Activated effector memory CD4-positive, alpha-beta T cell treated with anti-CD3 and anti-CD28 coated beads, Interleukin-2, amount 50 U/mL, for 16 hours (primary cell): ENCODE data around the gene DPH1.
A peak's percentile ranks its signal among the peaks of the same experiment; 100 is the strongest.

Experiments
- DNase-seq: peaks from one replicate; pipeline ENCODE4 v3.0.0-alpha.2; 2020

The DPH1 gene

DNA sequence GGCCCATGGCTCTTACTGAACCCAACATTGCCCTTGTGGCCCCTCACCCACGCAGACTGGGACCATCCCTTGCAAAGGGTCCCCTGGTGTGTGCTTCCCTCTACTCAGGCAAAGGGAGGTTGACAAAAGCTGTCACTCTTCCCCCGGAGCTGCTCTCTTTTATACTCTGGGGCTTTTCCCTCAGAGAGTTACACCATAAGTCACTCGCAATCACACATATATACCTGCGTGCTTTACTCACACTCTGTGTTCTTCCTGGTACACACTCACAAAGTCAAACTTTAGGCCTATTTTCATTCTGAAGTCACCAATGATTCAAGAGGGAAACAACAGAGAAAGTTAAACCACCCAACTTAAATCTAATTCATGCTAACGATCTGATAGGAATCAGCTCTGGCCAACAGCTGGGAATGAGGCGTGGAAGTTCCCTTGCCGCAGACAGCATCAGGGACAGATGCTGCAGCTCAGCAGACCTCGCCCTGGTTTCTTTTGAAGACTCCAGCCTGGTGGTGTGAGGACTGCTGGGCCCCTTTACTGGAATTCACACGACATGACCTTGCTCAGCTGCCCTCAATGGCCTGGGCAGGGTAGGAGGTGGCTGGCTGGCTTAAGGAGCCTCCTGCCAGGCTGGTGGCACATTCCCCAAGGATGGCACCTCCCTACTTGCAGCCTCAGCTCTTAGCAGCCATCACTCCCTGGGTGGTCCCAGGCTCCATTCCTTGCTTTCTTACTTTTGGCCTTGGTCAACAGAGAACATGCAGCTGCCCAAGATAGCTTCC is 52.2 kb downstream of the DPH1 start:
- no peak for DNase-seq

DNA sequence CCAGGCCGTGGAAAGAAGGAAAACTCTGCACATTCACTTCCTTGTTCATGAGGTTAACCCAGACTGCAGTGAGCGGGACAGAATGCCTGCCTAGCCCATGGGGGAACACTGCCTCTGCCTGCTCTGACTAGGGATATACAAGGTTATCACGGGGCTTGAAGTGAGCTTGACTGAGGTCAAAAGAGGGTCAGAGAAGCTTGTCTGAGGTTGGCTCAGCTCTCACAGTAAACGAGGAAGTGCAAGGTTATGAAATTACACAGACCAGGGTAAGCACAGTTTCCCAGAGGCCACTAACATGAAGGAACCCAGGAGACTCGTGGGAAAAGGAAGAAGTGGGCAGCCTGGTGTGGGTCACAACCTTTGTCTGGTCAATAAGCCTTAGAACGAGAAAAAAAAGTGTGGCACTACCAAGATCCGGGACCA is 53.7 kb downstream of the DPH1 start:
- no peak for DNase-seq

DNA sequence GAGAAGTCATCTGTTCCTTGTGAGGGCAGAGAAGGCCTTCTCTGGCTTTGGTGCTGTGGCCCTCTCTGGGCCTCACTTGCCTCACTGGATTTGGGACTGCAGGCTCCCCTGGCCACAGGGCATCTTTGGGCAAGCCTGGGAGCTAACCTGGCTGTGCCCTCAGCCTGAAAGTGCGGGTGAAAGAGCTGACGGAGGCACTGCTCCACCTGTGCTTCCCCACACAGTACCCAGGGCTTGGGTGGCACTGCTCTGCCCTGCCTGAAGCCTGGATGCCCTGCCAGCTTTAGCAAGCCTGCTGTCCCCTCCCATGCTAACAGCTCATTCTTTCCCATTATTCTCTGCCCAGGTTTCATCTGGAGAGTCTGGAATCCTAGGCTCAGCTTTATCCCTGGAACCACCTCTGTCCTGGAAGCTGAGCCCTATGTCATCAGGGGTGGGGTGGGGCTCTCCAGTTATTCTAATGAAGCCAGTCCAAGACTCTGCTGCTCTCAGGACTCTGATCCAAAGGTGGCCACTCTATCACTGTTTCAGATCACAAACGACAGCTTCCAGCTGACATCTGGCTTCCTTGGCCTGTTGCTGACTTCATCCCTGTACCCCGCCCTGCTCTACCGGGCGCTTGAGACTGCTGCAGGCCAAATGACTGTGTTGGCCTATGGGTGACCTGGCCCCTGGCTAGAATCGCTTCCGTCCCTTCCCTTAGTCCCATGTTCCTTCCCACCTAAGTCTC is 54.2 kb downstream of the DPH1 start:
- DNase-seq: no peak

DNA sequence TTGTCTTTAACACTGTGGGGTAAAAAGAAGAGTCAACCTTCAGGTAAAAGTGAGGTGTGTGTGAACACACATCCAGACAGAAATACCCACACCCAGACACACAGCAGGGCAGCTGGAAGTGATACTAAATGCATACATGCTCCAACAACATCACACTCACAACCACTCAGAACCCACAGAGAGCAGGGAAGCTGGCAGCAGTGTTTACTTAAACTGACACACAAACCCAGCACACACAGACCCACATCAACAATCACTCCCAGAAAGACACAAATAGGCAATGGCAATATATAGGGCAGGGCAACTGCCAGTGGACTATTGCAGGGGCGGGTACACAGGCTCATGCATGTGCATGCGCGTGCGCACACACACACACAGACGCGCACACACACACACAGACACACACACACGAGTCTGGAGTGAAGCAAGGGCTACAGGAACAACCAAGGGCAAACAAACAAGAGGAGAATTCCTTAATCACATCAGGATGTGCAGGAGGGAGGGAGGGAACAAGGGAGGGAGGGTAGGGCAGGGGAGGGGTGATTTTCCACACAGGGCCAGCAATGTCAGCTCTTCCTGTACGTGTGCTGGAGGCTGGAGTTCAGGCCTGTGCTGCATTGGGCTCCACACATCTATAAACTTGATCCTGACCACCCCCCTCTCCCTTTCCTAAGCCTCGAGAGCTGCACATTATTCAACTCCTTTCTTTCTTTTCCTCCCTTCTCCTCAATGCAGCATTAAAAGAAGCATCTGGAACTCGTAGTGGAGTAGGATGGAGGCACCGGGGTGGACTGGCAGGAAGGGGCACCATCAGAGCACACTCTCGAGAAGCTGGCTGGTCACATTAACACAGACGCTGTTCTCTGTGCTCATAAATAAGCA is 55.1 kb downstream of the DPH1 start:
- no peak for DNase-seq

DNA sequence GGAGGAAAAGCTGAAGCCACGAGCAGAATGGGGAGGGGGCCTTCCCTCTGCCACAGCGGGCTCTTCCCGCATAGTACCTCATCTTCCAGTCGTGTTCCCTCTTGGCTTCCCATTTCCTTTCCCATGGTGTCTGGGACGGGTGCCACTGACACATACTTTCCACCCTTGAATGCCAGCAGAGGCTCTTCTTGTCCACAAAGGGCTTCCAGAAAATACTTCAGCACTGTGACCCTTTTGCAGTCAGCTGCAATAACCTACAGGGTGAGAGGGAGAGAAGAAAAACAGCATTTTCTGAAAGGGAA is 55.6 kb downstream of the DPH1 start:
- DNase-seq: no peak

DNA sequence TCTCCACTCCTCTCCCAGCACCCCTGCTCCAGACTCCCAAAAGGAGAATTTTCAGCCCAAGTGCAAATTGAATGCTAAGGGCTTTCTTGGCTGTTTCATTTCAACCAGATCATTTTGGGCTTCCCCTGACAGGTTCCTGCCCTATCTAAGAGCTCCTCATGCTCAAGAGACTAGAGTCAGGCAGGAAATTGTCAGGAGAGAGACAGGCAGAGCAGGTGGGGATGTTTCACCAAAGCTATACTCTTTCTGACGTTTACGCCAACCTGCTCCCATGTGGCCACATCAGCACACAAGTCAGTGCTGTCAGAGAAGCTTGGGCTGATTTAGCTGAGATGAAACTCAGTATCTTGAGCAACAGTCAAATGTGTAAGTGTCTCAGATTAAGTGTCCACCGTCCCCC is 56.4 kb downstream of the DPH1 start:
- no peak for DNase-seq

DNA sequence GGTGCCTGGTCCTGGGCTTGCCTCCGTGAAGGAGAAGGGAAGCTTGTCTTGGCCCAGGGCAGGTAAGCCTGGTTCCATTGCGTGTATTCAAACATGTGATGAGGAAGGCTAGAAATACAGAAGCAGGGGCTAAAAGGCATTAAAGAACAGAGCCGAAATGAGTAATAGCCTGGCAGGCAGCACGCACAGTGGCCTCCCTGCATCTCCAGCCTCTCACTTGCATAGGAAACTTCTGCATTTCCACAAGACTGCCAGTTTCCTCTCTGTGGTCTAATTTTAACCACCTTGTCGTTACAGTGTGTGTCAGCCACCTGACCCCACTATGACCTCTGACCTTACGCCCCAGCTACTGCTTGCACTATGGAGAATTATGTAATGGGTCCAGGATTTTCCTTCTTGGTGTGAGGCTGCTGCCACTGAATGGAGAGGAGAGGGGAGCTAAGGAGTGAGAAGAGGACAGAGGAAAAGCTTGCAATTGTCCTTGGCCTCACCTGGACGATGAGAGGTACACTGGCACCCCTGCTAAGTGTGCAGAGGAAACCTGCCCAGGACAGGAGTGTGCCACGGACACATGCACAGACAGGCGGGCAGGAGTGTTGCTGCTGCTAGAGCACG is 57.8 kb downstream of the DPH1 start:
- peak; percentile 81 for DNase-seq

DNA sequence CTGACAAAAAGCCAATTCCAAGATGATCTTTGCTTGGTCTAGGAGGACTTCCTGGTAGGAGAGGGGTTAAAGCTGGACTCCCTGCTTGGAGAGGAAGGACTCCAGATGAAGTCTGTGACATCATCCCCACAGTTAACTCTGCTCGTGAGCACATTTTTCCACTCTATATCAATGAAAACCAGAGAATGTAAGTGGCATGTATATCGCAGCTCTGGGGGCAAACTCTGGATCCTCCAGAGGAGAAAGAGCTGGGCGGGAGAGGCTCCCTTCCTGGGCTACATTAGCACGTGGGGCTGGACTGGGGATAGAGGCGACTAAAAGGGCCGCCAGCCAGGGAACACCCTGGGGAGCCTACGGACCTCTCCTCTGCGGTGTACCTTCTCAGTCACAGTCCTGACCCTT is 59.1 kb downstream of the DPH1 start:
- DNase-seq: no peak

DNA sequence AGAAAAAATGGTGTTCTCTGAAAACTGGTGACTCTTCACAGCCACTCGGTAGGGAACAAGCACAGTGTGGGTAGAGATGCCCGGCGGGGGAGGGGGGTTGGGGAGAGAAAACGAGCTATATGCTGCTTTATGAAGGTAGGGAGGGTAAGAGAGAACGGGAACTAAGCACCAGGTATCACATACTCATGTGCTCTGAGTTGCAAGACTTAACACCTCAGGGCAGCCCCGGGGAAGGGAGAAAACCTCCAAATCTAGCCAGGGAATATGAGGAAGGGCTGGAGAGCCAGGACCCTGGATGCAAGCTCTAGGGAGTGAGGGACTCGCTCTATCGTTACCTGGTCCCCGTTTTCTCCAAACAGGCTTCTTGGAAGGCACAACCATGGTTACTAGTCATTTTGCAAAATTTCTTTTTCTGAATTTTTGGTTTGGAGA is 60.3 kb downstream of the DPH1 start:
- DNase-seq: no peak

DNA sequence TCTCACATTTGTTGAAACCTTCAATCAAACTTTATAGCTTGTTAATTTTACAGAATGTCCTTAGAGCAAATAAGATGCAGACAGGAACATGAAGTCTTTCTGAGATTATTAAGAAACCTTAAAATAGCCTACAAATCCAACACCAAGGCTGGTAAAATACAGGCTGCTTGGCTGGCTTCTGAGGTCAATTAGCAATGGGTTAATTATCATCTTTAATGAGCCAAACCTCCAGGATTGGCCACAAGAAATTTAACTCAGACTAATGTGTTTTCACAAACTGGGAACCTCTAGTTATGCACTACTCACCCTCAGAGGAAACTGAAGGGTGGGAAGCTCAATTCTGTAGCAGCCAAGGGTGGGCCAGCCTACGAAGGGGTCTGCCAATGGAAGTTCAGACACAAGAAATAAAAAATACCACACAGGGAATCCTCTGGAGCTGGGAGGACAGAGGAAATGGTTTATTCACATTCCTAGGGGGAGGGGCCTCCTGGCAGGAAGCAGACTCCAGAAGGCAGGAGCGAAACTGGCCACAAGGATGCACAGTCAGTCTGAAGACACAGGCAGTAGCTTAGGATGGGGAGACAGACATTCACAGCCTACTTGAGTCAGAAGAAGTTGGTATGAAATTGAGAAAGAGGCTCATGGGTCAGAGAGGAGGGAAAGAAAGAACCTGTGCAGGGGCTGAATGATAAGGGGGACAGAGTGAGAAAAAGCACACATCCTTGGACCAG is 61.0 kb downstream of the DPH1 start:
- DNase-seq: no peak

DNA sequence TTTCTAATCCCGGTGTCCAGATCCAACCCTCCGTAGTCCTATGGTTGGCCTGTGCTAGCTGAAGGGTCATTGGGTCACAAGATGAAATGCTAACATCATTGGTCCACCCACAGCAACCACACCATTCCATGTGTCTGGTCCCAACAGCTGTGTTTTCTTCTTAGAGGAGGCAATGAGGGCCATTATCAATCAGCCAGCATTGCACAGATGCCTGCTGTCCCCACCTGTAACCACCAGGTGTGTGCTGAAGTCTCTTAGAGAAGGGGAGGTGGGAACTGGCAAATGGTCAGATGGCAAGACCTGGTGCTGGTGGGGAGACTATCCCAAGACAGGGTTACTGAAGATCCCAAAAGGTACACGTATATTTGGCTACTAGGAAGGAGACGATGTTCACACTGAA is 62.3 kb downstream of the DPH1 start:
- no peak for DNase-seq

DNA sequence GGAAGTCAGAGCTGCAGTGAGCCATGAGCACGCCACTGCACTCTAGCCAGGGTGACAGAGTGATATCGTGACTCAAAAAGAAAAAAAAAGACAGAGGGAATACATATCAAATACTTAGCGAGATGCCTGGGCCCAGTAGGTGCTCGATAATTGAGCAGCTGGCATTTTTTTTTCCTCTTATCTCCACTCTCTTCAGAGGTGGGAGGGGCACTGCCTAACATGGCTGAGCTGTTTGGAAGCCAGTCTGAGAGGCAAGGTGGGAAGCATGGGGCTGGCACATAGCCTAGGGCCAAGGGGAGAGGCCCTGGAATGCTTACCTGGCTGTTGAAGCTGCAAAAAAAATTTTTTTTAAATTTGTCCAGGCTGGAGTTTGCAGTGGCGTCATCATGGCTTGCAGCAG is 63.4 kb downstream of the DPH1 start:
- no peak for DNase-seq
